Measurements from ENCODE around the gene UNC5B. TPM values are rescaled to one million over a fixed set of nuclear protein-coding genes. Genes with fewer than 3 reads are reported as not detected.
"Not testable (repeated sequence)": the region's sequence is repeated elsewhere in the genome, so short reads cannot be mapped to it uniquely, and the experiment has no call there.

Gene UNC5B
- total RNA-seq, 1 donor from 2014 or later: 22.4 TPM

DNA sequence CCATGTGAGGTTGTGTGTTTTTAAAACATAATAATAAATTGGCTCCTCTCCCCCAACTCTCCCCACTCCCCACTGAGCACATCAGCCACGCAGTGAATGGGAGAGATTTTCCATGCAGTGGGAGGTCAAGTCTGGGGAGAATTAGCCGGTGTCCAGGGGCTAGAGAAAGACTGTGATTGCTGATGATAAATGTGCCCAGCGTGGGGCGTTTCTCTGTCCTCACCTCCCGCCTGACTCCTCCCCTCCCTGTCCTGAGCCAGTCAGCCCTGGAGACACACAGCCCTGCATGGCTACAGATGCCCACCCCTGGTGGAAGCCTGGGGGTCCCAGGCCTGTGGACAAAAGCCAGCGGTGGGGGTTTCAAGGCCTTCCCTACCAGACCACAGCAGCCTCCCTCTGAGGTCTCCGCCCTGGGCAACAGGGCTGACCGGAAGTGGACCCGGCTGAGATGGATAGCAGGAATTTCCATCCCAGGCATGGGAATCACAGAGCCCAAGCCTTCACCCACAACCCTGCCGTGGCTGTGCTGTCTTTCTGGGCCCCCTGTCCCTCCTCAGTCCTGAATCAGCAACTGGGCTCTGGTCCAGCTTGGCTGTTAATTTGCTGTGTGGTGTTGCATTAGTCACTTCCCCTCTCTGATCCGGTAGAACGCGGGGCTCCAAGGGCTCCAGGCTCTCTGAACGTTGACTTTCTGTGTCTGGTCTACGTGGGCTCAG lies 59.8 kb downstream of the UNC5B start:
- Mint-ChIP-seq H3K4me3 (no peak overlapping the region), H3K36me3 (no peaks in the 10 kb centered on the region), H3K27me3 (no peaks in the 10 kb centered on the region), H3K4me1 (ENCODE audit: unreplicated experiment) (peaks cover 43% of the 10 kb centered on the region), H3K9me3 (no peaks in the 10 kb centered on the region), H3K27ac (no peak overlapping the region)
- TF ChIP-seq, protein P1, sequence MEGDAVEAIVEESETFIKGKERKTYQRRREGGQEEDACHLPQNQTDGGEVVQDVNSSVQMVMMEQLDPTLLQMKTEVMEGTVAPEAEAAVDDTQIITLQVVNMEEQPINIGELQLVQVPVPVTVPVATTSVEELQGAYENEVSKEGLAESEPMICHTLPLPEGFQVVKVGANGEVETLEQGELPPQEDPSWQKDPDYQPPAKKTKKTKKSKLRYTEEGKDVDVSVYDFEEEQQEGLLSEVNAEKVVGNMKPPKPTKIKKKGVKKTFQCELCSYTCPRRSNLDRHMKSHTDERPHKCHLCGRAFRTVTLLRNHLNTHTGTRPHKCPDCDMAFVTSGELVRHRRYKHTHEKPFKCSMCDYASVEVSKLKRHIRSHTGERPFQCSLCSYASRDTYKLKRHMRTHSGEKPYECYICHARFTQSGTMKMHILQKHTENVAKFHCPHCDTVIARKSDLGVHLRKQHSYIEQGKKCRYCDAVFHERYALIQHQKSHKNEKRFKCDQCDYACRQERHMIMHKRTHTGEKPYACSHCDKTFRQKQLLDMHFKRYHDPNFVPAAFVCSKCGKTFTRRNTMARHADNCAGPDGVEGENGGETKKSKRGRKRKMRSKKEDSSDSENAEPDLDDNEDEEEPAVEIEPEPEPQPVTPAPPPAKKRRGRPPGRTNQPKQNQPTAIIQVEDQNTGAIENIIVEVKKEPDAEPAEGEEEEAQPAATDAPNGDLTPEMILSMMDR (conservative IDR thresholded peaks at IDR 0.05): no peak
- no peak for DNase-seq (ENCODE audit: extremely low spot score, unreplicated experiment)

- H3K27me3 Mint-ChIP-seq; H3K27ac Mint-ChIP-seq; H3K4me3 Mint-ChIP-seq; H3K36me3 Mint-ChIP-seq; H3K9me3 Mint-ChIP-seq; DNase-seq (ENCODE audit: extremely low spot score, unreplicated experiment): not testable (repeated sequence)
- peaks cover 43% of the 10 kb centered on the region for H3K4me1 Mint-ChIP-seq (ENCODE audit: unreplicated experiment)
These were observed 60.6 kb downstream of the UNC5B start for GRCh38 chr10:71272974-71273373.

- Mint-ChIP-seq H3K27ac (no peak overlapping the region), H3K4me1 (ENCODE audit: unreplicated experiment) (peaks cover 38% of the 10 kb centered on the region), H3K9me3 (no peaks in the 10 kb centered on the region), H3K27me3 (no peaks in the 10 kb centered on the region), H3K36me3 (no peaks in the 10 kb centered on the region), H3K4me3 (no peak overlapping the region)
- no peak for DNase-seq (ENCODE audit: extremely low spot score, unreplicated experiment)
- TF ChIP-seq, protein P1 (conservative IDR thresholded peaks at IDR 0.05): no peak
These were observed 61.1 kb downstream of the UNC5B start for GRCh38 chr10:71273506-71273905.

GRCh38 chr10:71274901-71275796 lies 62.8 kb downstream of the UNC5B start:
- no peaks in the 10 kb centered on the region for H3K9me3 Mint-ChIP-seq
- no peak for DNase-seq (ENCODE audit: extremely low spot score, unreplicated experiment)
- TF ChIP-seq, protein P1 (conservative IDR thresholded peaks at IDR 0.05): no peak
- H3K27me3 Mint-ChIP-seq: no peaks in the 10 kb centered on the region
- H3K4me1 Mint-ChIP-seq (ENCODE audit: unreplicated experiment): peaks cover 24% of the 10 kb centered on the region
- no peaks in the 10 kb centered on the region for H3K36me3 Mint-ChIP-seq
- H3K4me3 Mint-ChIP-seq: no peak overlapping the region
- no peak overlapping the region for H3K27ac Mint-ChIP-seq

- Mint-ChIP-seq H3K27me3 (no peaks in the 10 kb centered on the region), H3K4me1 (ENCODE audit: unreplicated experiment) (peaks cover 17% of the 10 kb centered on the region), H3K4me3 (no peak overlapping the region), H3K27ac (no peak overlapping the region), H3K36me3 (no peaks in the 10 kb centered on the region), H3K9me3 (no peaks in the 10 kb centered on the region)
- TF ChIP-seq, protein P1 (conservative IDR thresholded peaks at IDR 0.05): no peak
- no peak for DNase-seq (ENCODE audit: extremely low spot score, unreplicated experiment)
These were observed 64.5 kb downstream of the UNC5B start for GRCh38 chr10:71276873-71277272.
